Measurements from ENCODE around the gene GOLGA8O.
"Not testable (repeated sequence)": the region's sequence is repeated elsewhere in the genome, so short reads cannot be mapped to it uniquely, and the experiment has no call there.

Gene GOLGA8O

GRCh38 chr15:32455534-32455933 lies at the start of gene GOLGA8O:
GOLGA8O (minus strand) TSS chr15:32455634; CDS start chr15:32455536, 98 bp downstream.
- DNase-seq (ENCODE audit: low read depth in 1 of 2, low spot score in 1 of 2): not testable (repeated sequence)

GRCh38 chr15:32504152-32504811 lies 48.8 kb upstream of the GOLGA8O start:
- not testable (repeated sequence) for DNase-seq (ENCODE audit: low read depth in 1 of 2, low spot score in 1 of 2)

GRCh38 chr15:32502946-32503345 lies 47.5 kb upstream of the GOLGA8O start:
- not testable (repeated sequence) for DNase-seq (ENCODE audit: low read depth in 1 of 2, low spot score in 1 of 2)

GRCh38 chr15:32492768-32493167 lies 37.3 kb upstream of the GOLGA8O start:
- DNase-seq (ENCODE audit: low read depth in 1 of 2, low spot score in 1 of 2): not testable (repeated sequence)

- DNase-seq (ENCODE audit: low read depth in 1 of 2, low spot score in 1 of 2): not testable (repeated sequence)
Observed at GRCh38 chr15:32486474-32486873, 31.0 kb upstream of the GOLGA8O start.

- DNase-seq (ENCODE audit: low read depth in 1 of 2, low spot score in 1 of 2): not testable (repeated sequence)
Observed at GRCh38 chr15:32483377-32483776, 27.9 kb upstream of the GOLGA8O start.

- not testable (repeated sequence) for DNase-seq (ENCODE audit: low read depth in 1 of 2, low spot score in 1 of 2)
Observed at GRCh38 chr15:32481683-32482082, 26.2 kb upstream of the GOLGA8O start.

GRCh38 chr15:32468076-32468475 lies 12.6 kb upstream of the GOLGA8O start:
- not testable (repeated sequence) for DNase-seq (ENCODE audit: low read depth in 1 of 2, low spot score in 1 of 2)

- DNase-seq (ENCODE audit: low read depth in 1 of 2, low spot score in 1 of 2): not testable (repeated sequence)
Observed at GRCh38 chr15:32440445-32440977, 14.9 kb downstream of the GOLGA8O start.

GRCh38 chr15:32434102-32434963 lies 21.1 kb downstream of the GOLGA8O start:
- not testable (repeated sequence) for DNase-seq (ENCODE audit: low read depth in 1 of 2, low spot score in 1 of 2)

- DNase-seq (ENCODE audit: low read depth in 1 of 2, low spot score in 1 of 2): not testable (repeated sequence)
Observed at GRCh38 chr15:32427635-32428034, 27.8 kb downstream of the GOLGA8O start.

GRCh38 chr15:32426511-32426910 lies 28.9 kb downstream of the GOLGA8O start:
- not testable (repeated sequence) for DNase-seq (ENCODE audit: low read depth in 1 of 2, low spot score in 1 of 2)

GRCh38 chr15:32407903-32408302 lies 47.5 kb downstream of the GOLGA8O start:
- not testable (repeated sequence) for DNase-seq (ENCODE audit: low read depth in 1 of 2, low spot score in 1 of 2)

GRCh38 chr15:32403192-32403591 lies 52.2 kb downstream of the GOLGA8O start, which contains the start of gene GOLGA8K:
GOLGA8K (minus strand) TSS chr15:32403292; CDS start chr15:32403194, 98 bp downstream.
- DNase-seq (ENCODE audit: low read depth in 1 of 2, low spot score in 1 of 2): not testable (repeated sequence)

GRCh38 chr15:32396522-32396921 lies 58.9 kb downstream of the GOLGA8O start:
- not testable (repeated sequence) for DNase-seq (ENCODE audit: low read depth in 1 of 2, low spot score in 1 of 2)
